ENCODE measurements around the gene CHMP6. TPM values are rescaled to one million over a fixed set of nuclear protein-coding genes. Genes with fewer than 3 reads are reported as not detected.

Gene CHMP6
- polyA plus RNA-seq, 1 donor from 2014 or later, result 35.1 TPM

- no peak for TF ChIP-seq RAD21 (conservative IDR thresholded peaks at IDR 0.05)
- no peak for TF ChIP-seq MXI1 (conservative IDR thresholded peaks at IDR 0.05; ENCODE audit: poor library complexity, severe bottlenecking)
- TF ChIP-seq POLR2AphosphoS5 (IDR thresholded peaks at IDR 0.05), result no peak
- no peak for TF ChIP-seq TAF1 (IDR thresholded peaks at IDR 0.05; ENCODE audit: low read depth)
- no peak for TF ChIP-seq EP300 (conservative IDR thresholded peaks at IDR 0.05; ENCODE audit: poor library complexity, severe bottlenecking)
- no peak for TF ChIP-seq REST (IDR thresholded peaks at IDR 0.05; ENCODE audit: borderline replicate concordance)
- no peak for TF ChIP-seq SMC3 (conservative IDR thresholded peaks at IDR 0.05; ENCODE audit: poor library complexity)
- no peak for TF ChIP-seq CTCF (IDR thresholded peaks at IDR 0.05; ENCODE audit: poor library complexity, severe bottlenecking)
- TF ChIP-seq EZH2 (IDR thresholded peaks at IDR 0.05; ENCODE audit: borderline replicate concordance, insufficient read depth, low read length, poor library complexity, severe bottlenecking), result no peak
- H3K4me3 ChIP-seq (ENCODE audit: low read length), result no peak overlapping the region
- no peak overlapping the region for H3K27ac ChIP-seq (ENCODE audit: low read length)
- no peaks in the 10 kb centered on the region for H3K9me2 ChIP-seq (ENCODE audit: insufficient read depth, low read length)
- H3K36me3 ChIP-seq (ENCODE audit: insufficient read depth, low read length), result no peaks in the 10 kb centered on the region
- no peak overlapping the region for H2AFZ ChIP-seq (ENCODE audit: low read depth, low read length)
- H3K4me2 ChIP-seq (ENCODE audit: low read length), result no peak overlapping the region
- H4K20me1 ChIP-seq (ENCODE audit: insufficient read depth), result no peaks in the 10 kb centered on the region
- no peaks in the 10 kb centered on the region for H3K79me2 ChIP-seq (replicated peaks; ENCODE audit: insufficient read depth, low read length)
- H3F3A ChIP-seq (ENCODE audit: insufficient read depth, low read length, poor library complexity, severe bottlenecking), result no peaks in the 10 kb centered on the region
- no peak overlapping the region for H3K9ac ChIP-seq (ENCODE audit: low read length)
- H3K9me3 ChIP-seq (ENCODE audit: low read length), result no peaks in the 10 kb centered on the region
- no peaks in the 10 kb centered on the region for H3K27me3 ChIP-seq (ENCODE audit: insufficient read depth, low read depth, low read length)
Measured at GRCh38 chr17:81026266-81027036, 34.8 kb downstream of the CHMP6 start.

GRCh38 chr17:81027038-81027437 is 35.4 kb downstream of the CHMP6 start:
- Histone ChIP-seq H3K4me2 (ENCODE audit: low read length) (no peak overlapping the region), H3K27ac (ENCODE audit: low read length) (no peak overlapping the region), H4K20me1 (ENCODE audit: insufficient read depth) (no peaks in the 10 kb centered on the region), H3K36me3 (ENCODE audit: insufficient read depth, low read length) (no peaks in the 10 kb centered on the region), H2AFZ (ENCODE audit: low read depth, low read length) (no peak overlapping the region), H3F3A (ENCODE audit: insufficient read depth, low read length, poor library complexity, severe bottlenecking) (no peaks in the 10 kb centered on the region), H3K9ac (ENCODE audit: low read length) (no peak overlapping the region), H3K79me2 (replicated peaks; ENCODE audit: insufficient read depth, low read length) (no peaks in the 10 kb centered on the region), H3K27me3 (ENCODE audit: insufficient read depth, low read depth, low read length) (no peaks in the 10 kb centered on the region), H3K9me3 (ENCODE audit: low read length) (no peaks in the 10 kb centered on the region), H3K9me2 (ENCODE audit: insufficient read depth, low read length) (no peaks in the 10 kb centered on the region), H3K4me3 (ENCODE audit: low read length) (peak overlapping the region; percentile 25)
- TF ChIP-seq TAF1 (IDR thresholded peaks at IDR 0.05; ENCODE audit: low read depth), result no peak
- TF ChIP-seq POLR2AphosphoS5 (IDR thresholded peaks at IDR 0.05), result no peak
- TF ChIP-seq EP300 (conservative IDR thresholded peaks at IDR 0.05; ENCODE audit: poor library complexity, severe bottlenecking), result no peak
- no peak for TF ChIP-seq SMC3 (conservative IDR thresholded peaks at IDR 0.05; ENCODE audit: poor library complexity)
- no peak for TF ChIP-seq EZH2 (IDR thresholded peaks at IDR 0.05; ENCODE audit: borderline replicate concordance, insufficient read depth, low read length, poor library complexity, severe bottlenecking)
- no peak for TF ChIP-seq CTCF (IDR thresholded peaks at IDR 0.05; ENCODE audit: poor library complexity, severe bottlenecking)
- TF ChIP-seq MXI1 (conservative IDR thresholded peaks at IDR 0.05; ENCODE audit: poor library complexity, severe bottlenecking), result no peak
- TF ChIP-seq REST (IDR thresholded peaks at IDR 0.05; ENCODE audit: borderline replicate concordance), result no peak
- no peak for TF ChIP-seq RAD21 (conservative IDR thresholded peaks at IDR 0.05)

All from neural cell (in vitro differentiated cells).